ENCODE results near the gene CD46. TPM values are rescaled to one million over a fixed set of nuclear protein-coding genes. Genes with fewer than 3 reads are reported as not detected.
A peak's percentile ranks its signal among the peaks of the same experiment; 100 is the strongest.
"Not testable (repeated sequence)": the region's sequence is repeated elsewhere in the genome, so short reads cannot be mapped to it uniquely, and the experiment has no call there.

CD46 gene
- total RNA-seq (100 to 1,000 TPM; 307 to 342 TPM), polyA plus RNA-seq (ENCODE audit: insufficient read length in 6 of 6) (100 to 1,000 TPM; 208 to 276 (median 252) TPM)
- long read RNA-seq, donor 1, transcript CD46-203 (12 exons, 3,233 nt) = major isoform, 10 of 109 reads
- long read RNA-seq, donor 1, transcript CD46-211 (2 exons, 567 nt) = minor isoform, 8 of 109 reads
- long read RNA-seq, donor 1, partial matches to known transcripts = 81 of 109 reads
- long read RNA-seq, donor 1, other reads (novel, unspliced or antisense) = 0 of 109 reads
- long read RNA-seq, donor 2, transcript CD46-204 (11 exons, 3,188 nt) = major isoform, 8 of 73 reads
- long read RNA-seq, donor 2, partial matches to known transcripts = 52 of 73 reads
- long read RNA-seq, donor 2, other reads (novel, unspliced or antisense) = 0 of 73 reads
- long read RNA-seq, donor 3, transcript CD46-204 (11 exons, 3,188 nt) = major isoform, 9 of 60 reads
- long read RNA-seq, donor 3, partial matches to known transcripts = 40 of 60 reads
- long read RNA-seq, donor 3, other reads (novel, unspliced or antisense) = 0 of 60 reads
- long read RNA-seq, donor 4, transcript CD46-203 (12 exons, 3,233 nt) = major isoform, 5 of 36 reads
- long read RNA-seq, donor 4, partial matches to known transcripts = 22 of 36 reads
- long read RNA-seq, donor 4, other reads (novel, unspliced or antisense) = 5 of 36 reads
- long read RNA-seq, donor 5, transcript CD46-208 (13 exons, 3,326 nt) = major isoform, 11 of 65 reads
- long read RNA-seq, donor 5, transcript CD46-203 (12 exons, 3,233 nt) = minor isoform, 8 of 65 reads
- long read RNA-seq, donor 5, partial matches to known transcripts = 39 of 65 reads
- long read RNA-seq, donor 5, other reads (novel, unspliced or antisense) = 0 of 65 reads
- long read RNA-seq, donor 6, transcript CD46-203 (12 exons, 3,233 nt) = major isoform, 8 of 48 reads
- long read RNA-seq, donor 6, partial matches to known transcripts = 26 of 48 reads
- long read RNA-seq, donor 6, other reads (novel, unspliced or antisense) = 0 of 48 reads
- long read RNA-seq, donor 7, transcript CD46-203 (12 exons, 3,233 nt) = major isoform, 5 of 23 reads
- long read RNA-seq, donor 7, partial matches to known transcripts = 11 of 23 reads
- long read RNA-seq, donor 7, other reads (novel, unspliced or antisense) = 0 of 23 reads
- long read RNA-seq, donor 8, transcript CD46-203 (12 exons, 3,233 nt) = major isoform, 6 of 104 reads
- long read RNA-seq, donor 8, partial matches to known transcripts = 85 of 104 reads
- long read RNA-seq, donor 8, other reads (novel, unspliced or antisense) = 0 of 104 reads
- long read RNA-seq, donor 9 = 0 reads
- long read RNA-seq, donor 10, partial matches to known transcripts = 7 of 13 reads
- long read RNA-seq, donor 10, other reads (novel, unspliced or antisense) = 4 of 13 reads
- long read RNA-seq, donor 11, partial matches to known transcripts = 56 of 63 reads
- long read RNA-seq, donor 11, other reads (novel, unspliced or antisense) = 0 of 63 reads
- long read RNA-seq, donor 12, transcript CD46-203 (12 exons, 3,233 nt) = major isoform, 9 of 48 reads
- long read RNA-seq, donor 12, transcript CD46-208 (13 exons, 3,326 nt) = minor isoform, 5 of 48 reads
- long read RNA-seq, donor 12, partial matches to known transcripts = 23 of 48 reads
- long read RNA-seq, donor 12, other reads (novel, unspliced or antisense) = 0 of 48 reads

- peaks cover 18 to 62% of the 10 kb centered on the region in 2 donors for H3K4me1 ChIP-seq
- intact Hi-C loops (cut with DNase I) = no loop called here
- no peaks in the 10 kb centered on the region for H3K9me3 ChIP-seq
- DNase-seq (peak; percentile 93 to 97 (median 96)), ATAC-seq (peak; percentile 95)
- no peaks in the 10 kb centered on the region for H3K27me3 ChIP-seq
- peak within 1 kb of the TSS; percentile 82 to 88 for H3K4me3 ChIP-seq
- peak in 1 of 2 donors; percentile 34 for TF ChIP-seq CTCF (IDR thresholded peaks at IDR 0.05)
- peak within 1 kb of the TSS; percentile 91 to 95 for H3K27ac ChIP-seq
- no peaks in the 10 kb centered on the region for H3K36me3 ChIP-seq
Observed at GRCh38 chr1:207751790-207752455, at the start of gene CD46. CD46 (plus strand) TSS chr1:207752054; CDS start chr1:207752213, 159 bp downstream.

- DNase-seq (no peak), ATAC-seq (peak; percentile 47)
- Histone ChIP-seq H3K4me3 (no peak overlapping the region), H3K4me1 (no peaks in the 10 kb centered on the region), H3K27ac (no peak overlapping the region), H3K27me3 (no peaks in the 10 kb centered on the region), H3K36me3 (no peaks in the 10 kb centered on the region), H3K9me3 (no peaks in the 10 kb centered on the region)
- TF ChIP-seq CTCF (IDR thresholded peaks at IDR 0.05) = no peak
- intact Hi-C loops (cut with DNase I) = no loop called here
Observed at GRCh38 chr1:207702317-207702716, 49.5 kb upstream of the CD46 start.

- no peak for DNase-seq
- H3K27me3 ChIP-seq = no peaks in the 10 kb centered on the region
- no peak overlapping the region for H3K4me3 ChIP-seq
- no peaks in the 10 kb centered on the region for H3K9me3 ChIP-seq
- H3K4me1 ChIP-seq = no peaks in the 10 kb centered on the region
- intact Hi-C loops (cut with DNase I) = no loop called here
- H3K36me3 ChIP-seq = no peaks in the 10 kb centered on the region
- ATAC-seq = no peak
- H3K27ac ChIP-seq = no peak overlapping the region
- no peak for TF ChIP-seq CTCF (IDR thresholded peaks at IDR 0.05)
Observed at GRCh38 chr1:207703712-207704111, 48.1 kb upstream of the CD46 start.

GRCh38 chr1:207708004-207708403 is 43.9 kb upstream of the CD46 start:
- H3K4me3 ChIP-seq; ATAC-seq; intact Hi-C loops (cut with DNase I): not testable (repeated sequence)

More at GRCh38 chr1:207708004-207708403, 43.9 kb upstream of the CD46 start:
- H3K27ac ChIP-seq, H3K36me3 ChIP-seq, H3K27me3 ChIP-seq, H3K9me3 ChIP-seq, DNase-seq, H3K4me1 ChIP-seq: not testable (repeated sequence)
